AG04449 (cell line): ENCODE results near the gene FGF14.
A peak's percentile ranks its signal among the peaks of the same experiment; 100 is the strongest.

Source experiments
- CTCF ChIA-PET: fragments of 350-600 bp; formaldehyde crosslinking; extraction: SDS; loops from one replicate; lab custom pipeline; 2021; ENCODE audit warnings: antibody characterized with exemption; lab: Yijun Ruan, JAX
- POLR2A ChIA-PET: fragments of 400-600, 350-600 bp; formaldehyde crosslinking; extraction: SDS; loops from one replicate; lab custom pipeline; 2020; ENCODE audit warnings: antibody characterized with exemption, inconsistent platforms; lab: Yijun Ruan, JAX
- DNase-seq: peaks from one replicate; pipeline ENCODE4 v3.0.0-alpha.2; 2010; ENCODE audit warnings: low read depth, low spot score
- H3K4me3 ChIP-seq: 2 replicates; pipeline ENCODE4 v1.5.1; 2011; ENCODE audit warnings: low read depth, mild to moderate bottlenecking, control low read depth, low read length
- TF ChIP-seq, protein P1 (sequence below): IDR thresholded peaks from one replicate; pipeline ENCODE4 v1.5.1; 2011; ENCODE audit warnings: mild to moderate bottlenecking, moderate library complexity, low read length, control low read depth, inconsistent platforms; ENCODE audit not compliant: insufficient read depth; ENCODE audit errors: missing control alignments

FGF14 gene

DNA sequence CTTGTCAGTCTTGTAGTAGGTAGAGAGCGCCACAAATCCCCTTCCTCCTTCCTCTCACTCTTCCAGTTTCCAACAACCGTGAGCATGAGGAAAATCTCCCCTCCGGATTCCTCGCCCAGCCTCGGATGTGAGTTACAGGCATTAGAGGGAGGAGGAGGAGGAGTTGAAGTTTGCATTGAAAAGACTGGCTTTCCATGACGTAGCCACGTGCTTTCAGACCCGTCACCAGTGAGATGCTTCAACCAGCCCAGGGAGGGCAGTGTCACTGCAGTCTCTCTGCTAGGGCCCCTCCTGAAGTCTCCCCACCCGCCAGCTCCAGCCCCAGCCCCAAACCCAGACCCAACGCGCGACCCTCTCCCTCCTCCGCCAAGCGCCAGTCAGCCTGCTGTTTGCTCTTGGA is 442 bp upstream of the FGF14 start:
- TF ChIP-seq, protein P1, sequence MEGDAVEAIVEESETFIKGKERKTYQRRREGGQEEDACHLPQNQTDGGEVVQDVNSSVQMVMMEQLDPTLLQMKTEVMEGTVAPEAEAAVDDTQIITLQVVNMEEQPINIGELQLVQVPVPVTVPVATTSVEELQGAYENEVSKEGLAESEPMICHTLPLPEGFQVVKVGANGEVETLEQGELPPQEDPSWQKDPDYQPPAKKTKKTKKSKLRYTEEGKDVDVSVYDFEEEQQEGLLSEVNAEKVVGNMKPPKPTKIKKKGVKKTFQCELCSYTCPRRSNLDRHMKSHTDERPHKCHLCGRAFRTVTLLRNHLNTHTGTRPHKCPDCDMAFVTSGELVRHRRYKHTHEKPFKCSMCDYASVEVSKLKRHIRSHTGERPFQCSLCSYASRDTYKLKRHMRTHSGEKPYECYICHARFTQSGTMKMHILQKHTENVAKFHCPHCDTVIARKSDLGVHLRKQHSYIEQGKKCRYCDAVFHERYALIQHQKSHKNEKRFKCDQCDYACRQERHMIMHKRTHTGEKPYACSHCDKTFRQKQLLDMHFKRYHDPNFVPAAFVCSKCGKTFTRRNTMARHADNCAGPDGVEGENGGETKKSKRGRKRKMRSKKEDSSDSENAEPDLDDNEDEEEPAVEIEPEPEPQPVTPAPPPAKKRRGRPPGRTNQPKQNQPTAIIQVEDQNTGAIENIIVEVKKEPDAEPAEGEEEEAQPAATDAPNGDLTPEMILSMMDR: no peak
- ChIA-PET CTCF (no interaction called here), POLR2A (no interaction called here)
- no peak for DNase-seq
- H3K4me3 ChIP-seq: no peak overlapping the region

DNA sequence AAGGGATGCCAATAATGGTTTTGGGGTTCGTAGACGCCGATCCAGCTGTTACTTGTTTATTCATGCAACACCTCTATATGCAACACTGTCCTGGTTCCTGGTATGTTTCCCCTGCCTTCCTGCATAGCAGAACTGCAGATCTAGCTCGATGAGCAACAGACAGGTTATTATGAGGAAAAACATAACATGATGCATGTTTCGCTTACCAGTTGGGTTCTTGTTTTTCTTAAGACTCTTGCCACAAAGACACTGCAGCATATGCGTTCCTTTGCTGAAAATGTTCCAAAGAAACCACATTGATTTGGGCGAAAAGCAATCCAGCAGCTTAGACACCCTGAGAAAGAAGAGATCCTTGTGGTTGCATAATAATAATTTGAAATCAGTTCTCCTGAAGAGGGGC is 583 bp downstream of the FGF14 start:
- ChIA-PET POLR2A (no interaction called here), CTCF (no interaction called here)
- no peak for DNase-seq
- TF ChIP-seq, protein P1: no peak
- no peak overlapping the region for H3K4me3 ChIP-seq

GRCh38 chr13:102400675-102401145 is 1.1 kb downstream of the FGF14 start:
- ChIA-PET POLR2A (no interaction called here), CTCF (no interaction called here)
- TF ChIP-seq, protein P1: no peak
- no peak for DNase-seq
- peak overlapping the region; percentile 6; the same call in 1 of the 2 replicates for H3K4me3 ChIP-seq

- ChIA-PET CTCF (no interaction called here), POLR2A (no interaction called here)
- peak overlapping the region; percentile 23 for H3K4me3 ChIP-seq
- TF ChIP-seq, protein P1: no peak
- no peak for DNase-seq
These were observed 1.8 kb downstream of the FGF14 start for GRCh38 chr13:102399791-102400674.

- ChIA-PET CTCF (no interaction called here), POLR2A (no interaction called here)
- DNase-seq: no peak
- TF ChIP-seq, protein P1: no peak
- H3K4me3 ChIP-seq: no peak overlapping the region
These were observed 5.9 kb downstream of the FGF14 start for GRCh38 chr13:102395939-102396338.

GRCh38 chr13:102395174-102395573 is 6.7 kb downstream of the FGF14 start:
- no peak for DNase-seq
- peak overlapping the region; percentile 63 for H3K4me3 ChIP-seq
- TF ChIP-seq, protein P1: no peak
- ChIA-PET CTCF (no interaction called here), POLR2A (no interaction called here)
